Caco-2 (cell line): Measurements from ENCODE around the gene LIM2. TPM values are rescaled to one million over a fixed set of nuclear protein-coding genes. Genes with fewer than 3 reads are reported as not detected.

Source experiments
- BruUV-seq: library from RNA; stranded (reverse); fragments of 400-500 nt; replicated peaks from 2 replicates; lab custom pipeline; 2021; lab: Mats Ljungman, UMichigan
- CTCF ChIA-PET: fragments of 300-600 bp; sonication (Branson Sonifier 250); formaldehyde crosslinking; loops from one replicate; lab custom pipeline; 2022; ENCODE audit warnings: antibody characterized with exemption; lab: Charles Lee
- POLR2A ChIA-PET: fragments of 300-600 bp; sonication (Branson Sonifier 250); formaldehyde crosslinking; loops from one replicate; lab custom pipeline; 2022; ENCODE audit warnings: antibody characterized with exemption; lab: Charles Lee
- DNase-seq, 2 experiments: peaks; one replicate each; pipeline versions ENCODE4 v3.0.0 to v3.0.0-alpha.2; 2020 to 2022
- H3K27me3 ChIP-seq: replicated peaks from 2 replicates; pipeline ENCODE4 v1.6.0; 2011; ENCODE audit warnings: low read length; ENCODE audit not compliant: control insufficient read depth, insufficient read depth
- H3K36me3 ChIP-seq: 2 replicates; pipeline ENCODE4 v1.5.1; 2011; ENCODE audit warnings: low read length; ENCODE audit not compliant: control insufficient read depth, insufficient read depth
- H3K4me1 ChIP-seq: fragments of 250-450 bp; sonication (Bioruptor Pico); 2 replicates; pipeline ENCODE4 v1.5.1; 2020; ENCODE audit warnings: mild to moderate bottlenecking
- H3K4me3 ChIP-seq: 2 replicates; pipeline ENCODE4 v1.5.1; 2011; ENCODE audit warnings: low read depth, mild to moderate bottlenecking, control low read depth, low read length
- H3K9me3 ChIP-seq: fragments of 250-450 bp; sonication (Bioruptor Pico); 2 replicates; pipeline ENCODE4 v1.5.1; 2020; ENCODE audit warnings: mild to moderate bottlenecking, moderate library complexity
- H3K27ac Mint-ChIP-seq: one replicate; pipeline ENCODE4 v1.8.0; 2022; ENCODE audit warnings: mixed read lengths; ENCODE audit not compliant: unreplicated experiment
- H3K27me3 Mint-ChIP-seq: one replicate; pipeline ENCODE4 v1.8.0; 2022; ENCODE audit warnings: mixed read lengths; ENCODE audit not compliant: insufficient read depth, unreplicated experiment
- H3K36me3 Mint-ChIP-seq: one replicate; pipeline ENCODE4 v1.8.0; 2022; ENCODE audit warnings: mild to moderate bottlenecking, mixed read lengths; ENCODE audit not compliant: insufficient read depth, unreplicated experiment
- H3K4me1 Mint-ChIP-seq: one replicate; pipeline ENCODE4 v1.8.0; 2022; ENCODE audit warnings: low read depth, mixed read lengths; ENCODE audit not compliant: unreplicated experiment
- H3K4me3 Mint-ChIP-seq: one replicate; pipeline ENCODE4 v1.8.0; 2022; ENCODE audit warnings: mild to moderate bottlenecking, moderate library complexity, mixed read lengths; ENCODE audit not compliant: unreplicated experiment
- H3K9me3 Mint-ChIP-seq: one replicate; pipeline ENCODE4 v1.8.0; 2022; ENCODE audit warnings: mixed read lengths; ENCODE audit not compliant: unreplicated experiment
- intact Hi-C: fragments of 100-400 bp; cut with micrococcal nuclease; formaldehyde crosslinking; loops from one replicate; pipeline ENCODE4 v1.10.0; 2022; ENCODE audit not compliant: unreplicated experiment
- total RNA-seq: library from RNA; stranded (reverse); gene quantifications from 2 replicates; pipeline ENCODE4 v1.2.3, GENCODE V29; 2022
- TF ChIP-seq, protein P1 (sequence below), 2 experiments: fragments of 200-600 bp in 1 of 2; IDR thresholded peaks; 1 replicate in 1 of 2; 2 replicates in 1 of 2; pipeline versions ENCODE4 v1.5.1 to v1.8.0; 2011 to 2022; ENCODE audit warnings: antibody characterized with exemption in 1 of 2, control low read depth in 1 of 2, inconsistent platforms in 1 of 2, low read depth in 1 of 2, low read length in 1 of 2, mild to moderate bottlenecking in 1 of 2, moderate library complexity in 1 of 2; ENCODE audit not compliant: insufficient read depth in 1 of 2, severe bottlenecking in 1 of 2, unreplicated experiment in 1 of 2

The LIM2 gene
- total RNA-seq, 1 experiment from 2014 or later = not detected

DNA sequence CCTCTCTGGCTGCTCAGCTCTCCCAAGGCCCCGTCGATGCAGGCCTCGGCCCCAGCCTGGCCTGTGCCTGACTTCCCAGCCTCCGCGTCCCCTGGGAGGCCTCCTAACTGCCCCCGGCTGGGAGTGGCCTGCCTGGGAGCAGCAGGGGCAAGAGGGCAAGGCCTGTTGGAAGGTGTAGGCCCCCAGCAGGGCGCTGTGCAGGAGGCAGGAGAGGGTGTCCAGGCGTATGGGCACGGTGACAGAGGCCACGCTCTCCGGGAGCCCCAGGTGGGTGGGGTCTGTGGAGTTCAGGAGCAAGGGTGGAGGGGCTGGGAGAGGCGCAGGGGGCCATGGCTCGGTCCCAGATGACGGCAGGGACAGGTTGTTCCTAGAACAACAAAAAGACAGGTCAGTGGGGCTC, 1.4 kb upstream of the LIM2 start:
- Histone ChIP-seq H3K9me3 (no peaks in the 10 kb centered on the region), H3K4me3 (no peak overlapping the region), H3K27me3 (no peaks in the 10 kb centered on the region), H3K36me3 (no peaks in the 10 kb centered on the region), H3K4me1 (0 out of 2 replicates have a peak, but pooled peaks cover 3% of the 10 kb centered on the region)
- CTCF ChIA-PET = interaction anchor here (0.6 kb wide), 1 partner anchor 59 kb away, joined by 5 read pairs; no protein-coding TSS in a partner anchor
- no peak for DNase-seq
- Mint-ChIP-seq H3K4me1 (no peaks in the 10 kb centered on the region), H3K9me3 (no peaks in the 10 kb centered on the region), H3K27ac (no peak overlapping the region), H3K36me3 (peaks cover 5% of the 10 kb centered on the region), H3K4me3 (no peak overlapping the region), H3K27me3 (no peaks in the 10 kb centered on the region)
- BruUV-seq = no TSS peak
- intact Hi-C loops = no loop called here
- POLR2A ChIA-PET = no interaction called here
- TF ChIP-seq, protein P1, sequence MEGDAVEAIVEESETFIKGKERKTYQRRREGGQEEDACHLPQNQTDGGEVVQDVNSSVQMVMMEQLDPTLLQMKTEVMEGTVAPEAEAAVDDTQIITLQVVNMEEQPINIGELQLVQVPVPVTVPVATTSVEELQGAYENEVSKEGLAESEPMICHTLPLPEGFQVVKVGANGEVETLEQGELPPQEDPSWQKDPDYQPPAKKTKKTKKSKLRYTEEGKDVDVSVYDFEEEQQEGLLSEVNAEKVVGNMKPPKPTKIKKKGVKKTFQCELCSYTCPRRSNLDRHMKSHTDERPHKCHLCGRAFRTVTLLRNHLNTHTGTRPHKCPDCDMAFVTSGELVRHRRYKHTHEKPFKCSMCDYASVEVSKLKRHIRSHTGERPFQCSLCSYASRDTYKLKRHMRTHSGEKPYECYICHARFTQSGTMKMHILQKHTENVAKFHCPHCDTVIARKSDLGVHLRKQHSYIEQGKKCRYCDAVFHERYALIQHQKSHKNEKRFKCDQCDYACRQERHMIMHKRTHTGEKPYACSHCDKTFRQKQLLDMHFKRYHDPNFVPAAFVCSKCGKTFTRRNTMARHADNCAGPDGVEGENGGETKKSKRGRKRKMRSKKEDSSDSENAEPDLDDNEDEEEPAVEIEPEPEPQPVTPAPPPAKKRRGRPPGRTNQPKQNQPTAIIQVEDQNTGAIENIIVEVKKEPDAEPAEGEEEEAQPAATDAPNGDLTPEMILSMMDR (IDR thresholded peaks at IDR 0.05; ENCODE audit: insufficient read depth in 1 of 2, low read depth in 1 of 2, low read length in 1 of 2, severe bottlenecking in 1 of 2, unreplicated experiment in 1 of 2) = no peak

DNA sequence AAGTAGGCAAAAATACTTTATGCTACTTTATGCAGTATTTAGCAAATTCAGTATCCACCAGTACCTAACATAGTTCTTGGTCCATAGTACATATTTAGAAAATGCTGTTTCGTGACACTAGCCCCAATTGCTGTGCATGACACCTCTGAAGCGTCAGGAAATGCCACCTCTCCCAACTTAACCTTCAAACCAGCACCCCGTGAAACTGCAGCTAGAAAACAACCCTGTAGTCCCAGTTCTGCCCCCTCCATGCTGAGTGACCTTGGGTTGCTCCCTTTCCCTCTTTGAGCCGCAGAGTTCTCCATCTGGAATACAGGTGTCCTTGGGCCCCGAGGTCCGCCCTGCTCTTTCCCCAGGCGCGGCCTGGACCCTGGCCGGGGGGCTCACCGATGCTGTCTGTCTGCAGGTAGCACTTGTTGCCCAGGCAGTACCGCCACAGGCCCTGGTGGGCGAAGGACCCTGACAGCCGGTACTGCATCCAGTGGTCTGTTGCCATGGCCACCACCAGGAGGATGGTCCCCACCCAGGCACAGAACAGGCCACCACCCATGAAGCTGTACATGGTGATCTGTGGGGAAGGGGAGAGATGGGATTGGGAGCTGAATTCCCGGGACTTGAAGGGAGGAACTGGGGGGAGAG, 773 bp downstream of the LIM2 start:
- ChIA-PET POLR2A (no interaction called here), CTCF (no interaction called here)
- DNase-seq = no peak
- Histone ChIP-seq H3K4me1 (no peaks in the 10 kb centered on the region), H3K9me3 (peaks cover under 1% of the 10 kb centered on the region; the same call in 1 of the 2 replicates), H3K36me3 (no peaks in the 10 kb centered on the region), H3K4me3 (no peak overlapping the region), H3K27me3 (no peaks in the 10 kb centered on the region)
- TF ChIP-seq, protein P1 (IDR thresholded peaks at IDR 0.05; ENCODE audit: insufficient read depth in 1 of 2, low read depth in 1 of 2, low read length in 1 of 2, severe bottlenecking in 1 of 2, unreplicated experiment in 1 of 2) = no peak
- no peaks in the 10 kb centered on the region for H3K4me1 Mint-ChIP-seq
- no peaks in the 10 kb centered on the region for H3K9me3 Mint-ChIP-seq
- intact Hi-C loops = no loop called here
- no peaks in the 10 kb centered on the region for H3K36me3 Mint-ChIP-seq
- no peak overlapping the region for H3K4me3 Mint-ChIP-seq
- H3K27me3 Mint-ChIP-seq = no peaks in the 10 kb centered on the region
- no peak overlapping the region for H3K27ac Mint-ChIP-seq
- no TSS peak for BruUV-seq

DNA sequence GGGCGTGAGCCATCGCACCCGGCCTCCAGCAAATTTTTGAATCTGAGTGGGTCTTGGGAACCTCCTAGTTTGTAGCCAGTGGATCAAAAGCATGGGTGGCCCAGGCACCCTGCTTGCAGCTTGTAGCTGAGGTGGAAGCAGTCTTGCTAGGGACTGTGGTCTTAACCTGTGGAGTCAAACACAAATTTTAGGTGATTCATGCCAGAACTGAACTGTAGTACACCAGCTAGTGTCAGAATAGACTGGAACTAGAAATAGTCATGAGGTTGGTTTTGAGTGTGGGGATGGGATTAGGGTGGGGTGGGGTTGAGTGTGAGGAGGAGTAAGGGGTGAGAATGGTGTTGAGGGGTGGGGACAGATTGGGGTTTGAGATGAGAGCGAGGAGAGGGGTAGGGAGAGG, 5.8 kb downstream of the LIM2 start:
- BruUV-seq = no TSS peak
- Histone ChIP-seq H3K27me3 (no peaks in the 10 kb centered on the region), H3K9me3 (peaks cover 14% of the 10 kb centered on the region), H3K4me1 (no peaks in the 10 kb centered on the region), H3K4me3 (no peak overlapping the region), H3K36me3 (no peaks in the 10 kb centered on the region)
- no peak for DNase-seq
- H3K36me3 Mint-ChIP-seq = no peaks in the 10 kb centered on the region
- TF ChIP-seq, protein P1 (IDR thresholded peaks at IDR 0.05; ENCODE audit: insufficient read depth in 1 of 2, low read depth in 1 of 2, low read length in 1 of 2, severe bottlenecking in 1 of 2, unreplicated experiment in 1 of 2) = no peak
- H3K4me1 Mint-ChIP-seq = no peaks in the 10 kb centered on the region
- H3K4me3 Mint-ChIP-seq = no peak overlapping the region
- ChIA-PET POLR2A (no interaction called here), CTCF (interaction anchor here (1.7 kb wide), 1 partner anchor 42 kb away, joined by 4 read pairs; no protein-coding TSS in a partner anchor)
- H3K9me3 Mint-ChIP-seq = no peaks in the 10 kb centered on the region
- no peaks in the 10 kb centered on the region for H3K27me3 Mint-ChIP-seq
- intact Hi-C loops = no loop called here
- no peak overlapping the region for H3K27ac Mint-ChIP-seq
